Stomach (tissue), 4 donors: Measurements from ENCODE around the gene AGGF1.

Experiments used
- CTCF ChIP-seq, 7 experiments: fragments of 450-650 bp in 4 of 7; fragments of 200-600 bp in 3 of 7; sonication (generic) in 3 of 7; IDR thresholded peaks; one replicate each; pipeline ENCODE4 v1.5.1; 2016 to 2019; ENCODE audit warnings: antibody characterized with exemption in 7 of 7, control low read depth in 2 of 7, mild to moderate bottlenecking in 1 of 7
- POLR2A ChIP-seq, 4 donors: fragments of 450-650 bp; IDR thresholded peaks; one replicate each; pipeline ENCODE4 v1.6.1; 2016; ENCODE audit warnings: antibody characterized with exemption in 4 of 4, control low read depth in 2 of 4, mild to moderate bottlenecking in 1 of 4, moderate library complexity in 1 of 4
- POLR2AphosphoS5 ChIP-seq, 3 donors: sonication (generic); formaldehyde crosslinking; IDR thresholded peaks; one replicate each; pipeline ENCODE4 v1.6.1; 2016; ENCODE audit warnings: antibody characterized with exemption in 3 of 3

- no peak for TF ChIP-seq CTCF (IDR thresholded peaks at IDR 0.05)
- no peak for TF ChIP-seq POLR2AphosphoS5 (IDR thresholded peaks at IDR 0.05)
- TF ChIP-seq POLR2A (IDR thresholded peaks at IDR 0.05) = no peak
Measured at GRCh38 chr5:77080905-77081304, 50.7 kb downstream of the AGGF1 start.
